Measurements from ENCODE around the gene GTSE1. TPM values are rescaled to one million over a fixed set of nuclear protein-coding genes. Genes with fewer than 3 reads are reported as not detected.
A peak's percentile ranks its signal among the peaks of the same experiment; 100 is the strongest.

The GTSE1 gene
- total and polyA plus RNA-seq, 10 donors = 1.3 to 5.2 (median 3.0) TPM

GRCh38 chr22:46330426-46330825 lies 33.8 kb downstream of the GTSE1 start:
- H3K27me3 ChIP-seq (replicated peaks in 1 of 7) = no peaks in the 10 kb centered on the region
- no peak overlapping the region for H3K27ac ChIP-seq
- intact Hi-C loops (cut with DNase I; ENCODE audit: low total_unique reads) = no loop called here
- peak; percentile 25 for DNase-seq
- no peaks in the 10 kb centered on the region for H3K9me3 ChIP-seq
- H3K4me3 ChIP-seq = no peak overlapping the region
- WGBS, 5 donors = 93 to 97% (median 96%) methylated on average over 4 of the region's 4 CpGs
- H3K4me1 ChIP-seq = peaks cover 0 to 10% (median 6%) of the 10 kb centered on the region in 6 donors
- peaks cover 0 to 70% (median 0%) of the 10 kb centered on the region in 6 donors for H3K36me3 ChIP-seq
- TF ChIP-seq, protein P1, sequence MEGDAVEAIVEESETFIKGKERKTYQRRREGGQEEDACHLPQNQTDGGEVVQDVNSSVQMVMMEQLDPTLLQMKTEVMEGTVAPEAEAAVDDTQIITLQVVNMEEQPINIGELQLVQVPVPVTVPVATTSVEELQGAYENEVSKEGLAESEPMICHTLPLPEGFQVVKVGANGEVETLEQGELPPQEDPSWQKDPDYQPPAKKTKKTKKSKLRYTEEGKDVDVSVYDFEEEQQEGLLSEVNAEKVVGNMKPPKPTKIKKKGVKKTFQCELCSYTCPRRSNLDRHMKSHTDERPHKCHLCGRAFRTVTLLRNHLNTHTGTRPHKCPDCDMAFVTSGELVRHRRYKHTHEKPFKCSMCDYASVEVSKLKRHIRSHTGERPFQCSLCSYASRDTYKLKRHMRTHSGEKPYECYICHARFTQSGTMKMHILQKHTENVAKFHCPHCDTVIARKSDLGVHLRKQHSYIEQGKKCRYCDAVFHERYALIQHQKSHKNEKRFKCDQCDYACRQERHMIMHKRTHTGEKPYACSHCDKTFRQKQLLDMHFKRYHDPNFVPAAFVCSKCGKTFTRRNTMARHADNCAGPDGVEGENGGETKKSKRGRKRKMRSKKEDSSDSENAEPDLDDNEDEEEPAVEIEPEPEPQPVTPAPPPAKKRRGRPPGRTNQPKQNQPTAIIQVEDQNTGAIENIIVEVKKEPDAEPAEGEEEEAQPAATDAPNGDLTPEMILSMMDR (IDR thresholded peaks at IDR 0.05 in 8 of 11, conservative IDR thresholded peaks at IDR 0.05 in 3 of 11) = no peak
- TF ChIP-seq POLR2AphosphoS5 (IDR thresholded peaks at IDR 0.05) (no peak), POLR2A (IDR thresholded peaks at IDR 0.05) (no peak)

DNA sequence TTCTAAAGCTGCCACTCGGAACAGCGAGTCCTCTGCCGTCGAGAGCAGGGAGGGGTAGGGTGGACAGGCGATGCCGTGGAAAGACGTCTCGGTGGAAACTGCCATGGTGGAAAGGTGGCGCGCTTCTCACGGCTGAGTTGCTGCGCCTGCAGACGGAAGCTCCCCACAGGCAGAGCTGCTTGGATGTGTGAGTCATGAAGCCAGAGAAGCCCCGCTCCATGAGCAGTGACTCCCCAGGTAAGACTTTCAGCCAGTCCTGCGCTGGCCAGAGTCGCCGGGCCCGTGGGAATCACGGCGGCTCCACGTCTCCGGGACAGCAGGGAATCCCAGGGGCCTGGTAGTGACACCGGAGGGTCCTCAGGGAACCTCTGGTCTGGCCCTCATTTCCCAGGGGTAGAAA lies 34.8 kb downstream of the GTSE1 start:
- intact Hi-C loops (cut with DNase I; ENCODE audit: low total_unique reads) = no loop called here
- Histone ChIP-seq H3K4me1 (peaks cover 3 to 17% (median 12%) of the 10 kb centered on the region in 6 donors), H3K36me3 (peaks cover 0 to 60% (median 0%) of the 10 kb centered on the region in 6 donors), H3K27me3 (replicated peaks in 1 of 7) (no peaks in the 10 kb centered on the region), H3K9me3 (no peaks in the 10 kb centered on the region), H3K27ac (no peak overlapping the region), H3K4me3 (no peak overlapping the region)
- DNase-seq = peak; percentile 53
- 95 to 98% (median 96%) methylated on average over 14 to 23 of the region's 23 CpGs for WGBS, 5 donors
- TF ChIP-seq, protein P1 (IDR thresholded peaks at IDR 0.05 in 8 of 11, conservative IDR thresholded peaks at IDR 0.05 in 3 of 11) = no peak
- TF ChIP-seq POLR2A (IDR thresholded peaks at IDR 0.05) = no peak
- no peak for TF ChIP-seq POLR2AphosphoS5 (IDR thresholded peaks at IDR 0.05)

GRCh38 chr22:46335201-46336118 lies 38.8 kb downstream of the GTSE1 start, which contains the start of gene TRMU:
Gene TRMU, plus strand, starts transcription at chr22:46335714. Its CDS starts 51 bp downstream, at chr22:46335765.
- WGBS, 5 donors = 1 to 2% (median 2%) methylated on average over 53 to 93 of the region's 93 CpGs
- H3K9me3 ChIP-seq = no peaks in the 10 kb centered on the region
- H3K27me3 ChIP-seq (replicated peaks in 1 of 7) = no peaks in the 10 kb centered on the region
- H3K36me3 ChIP-seq = peaks cover 0 to 51% (median 28%) of the 10 kb centered on the region in 6 donors
- intact Hi-C loops (cut with DNase I; ENCODE audit: low total_unique reads) = no loop called here
- H3K27ac ChIP-seq = peak within 1 kb of the TSS; percentile 83 to 94 (median 88)
- TF ChIP-seq POLR2A (IDR thresholded peaks at IDR 0.05) (peak in 1 of 3 donors; percentile 49), POLR2AphosphoS5 (IDR thresholded peaks at IDR 0.05) (peak; percentile 89 to 94 (median 91))
- TF ChIP-seq, protein P1 (IDR thresholded peaks at IDR 0.05 in 8 of 11, conservative IDR thresholded peaks at IDR 0.05 in 3 of 11) = peak in 2 of 11 experiments; percentile 15 to 23
- peaks cover 13 to 41% (median 23%) of the 10 kb centered on the region in 6 donors for H3K4me1 ChIP-seq
- peak within 1 kb of the TSS; percentile 86 to 100 (median 97) for H3K4me3 ChIP-seq
- peak; percentile 97 for DNase-seq
